ENCODE measurements around the gene ALKBH4.
"Not testable (repeated sequence)": the region's sequence is repeated elsewhere in the genome, so short reads cannot be mapped to it uniquely, and the experiment has no call there.

DNA sequence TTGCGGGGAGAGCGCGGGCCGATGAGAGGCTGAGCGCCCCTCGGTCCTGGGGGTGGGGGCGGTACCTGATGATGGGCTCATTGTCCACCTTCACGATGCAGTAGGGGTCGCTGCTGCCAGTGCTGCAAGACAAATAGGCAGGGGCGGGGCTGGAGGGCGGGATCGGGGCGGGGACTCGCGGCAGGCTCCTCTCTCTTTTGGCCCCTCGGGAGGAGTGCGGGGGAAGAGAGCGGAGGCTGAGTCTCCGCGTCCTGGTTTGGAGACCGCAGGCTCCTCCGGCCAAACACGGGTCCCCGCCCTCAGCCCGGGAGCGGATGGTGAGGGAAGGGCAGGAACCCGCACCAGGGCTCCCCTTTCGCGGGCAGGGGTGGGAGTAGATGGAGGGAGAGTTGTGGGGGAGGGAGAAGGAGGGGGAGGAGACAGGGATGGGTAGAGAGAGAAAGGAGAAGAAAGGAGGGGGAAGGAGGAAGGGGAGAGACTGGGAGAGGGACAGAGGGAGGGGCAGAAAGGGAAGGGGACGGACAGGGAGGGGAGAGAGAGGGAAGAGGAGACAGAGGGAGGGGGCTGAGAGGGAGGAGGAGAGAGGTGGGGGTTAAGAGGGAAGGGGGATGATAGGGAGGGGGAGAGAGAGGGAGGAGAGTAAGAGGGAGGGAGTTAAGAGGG is 47.3 kb upstream of the ALKBH4 start:
- TF ChIP-seq, protein P1, sequence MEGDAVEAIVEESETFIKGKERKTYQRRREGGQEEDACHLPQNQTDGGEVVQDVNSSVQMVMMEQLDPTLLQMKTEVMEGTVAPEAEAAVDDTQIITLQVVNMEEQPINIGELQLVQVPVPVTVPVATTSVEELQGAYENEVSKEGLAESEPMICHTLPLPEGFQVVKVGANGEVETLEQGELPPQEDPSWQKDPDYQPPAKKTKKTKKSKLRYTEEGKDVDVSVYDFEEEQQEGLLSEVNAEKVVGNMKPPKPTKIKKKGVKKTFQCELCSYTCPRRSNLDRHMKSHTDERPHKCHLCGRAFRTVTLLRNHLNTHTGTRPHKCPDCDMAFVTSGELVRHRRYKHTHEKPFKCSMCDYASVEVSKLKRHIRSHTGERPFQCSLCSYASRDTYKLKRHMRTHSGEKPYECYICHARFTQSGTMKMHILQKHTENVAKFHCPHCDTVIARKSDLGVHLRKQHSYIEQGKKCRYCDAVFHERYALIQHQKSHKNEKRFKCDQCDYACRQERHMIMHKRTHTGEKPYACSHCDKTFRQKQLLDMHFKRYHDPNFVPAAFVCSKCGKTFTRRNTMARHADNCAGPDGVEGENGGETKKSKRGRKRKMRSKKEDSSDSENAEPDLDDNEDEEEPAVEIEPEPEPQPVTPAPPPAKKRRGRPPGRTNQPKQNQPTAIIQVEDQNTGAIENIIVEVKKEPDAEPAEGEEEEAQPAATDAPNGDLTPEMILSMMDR (IDR thresholded peaks at IDR 0.05) = not testable (repeated sequence)
- not testable (repeated sequence) for TF ChIP-seq POLR2A (IDR thresholded peaks at IDR 0.05); POLR2AphosphoS5 (IDR thresholded peaks at IDR 0.05; ENCODE audit: insufficient read depth in 1 of 2, low read depth in 1 of 2)
